HG02938 (cell line): ENCODE results near the gene ZFP3.
"Not testable (repeated sequence)": the region's sequence is repeated elsewhere in the genome, so short reads cannot be mapped to it uniquely, and the experiment has no call there.

Source experiments
- ATAC-seq: cut with Tn5 transposase; IDR thresholded peaks from one replicate; pipeline ENCODE4 v1.9.1; 2021; ENCODE audit warnings: mild to moderate bottlenecking, moderate library complexity; ENCODE audit not compliant: unreplicated experiment

Gene ZFP3

GRCh38 chr17:5137511-5138197, 59.4 kb downstream of the ZFP3 start:
- ATAC-seq: not testable (repeated sequence)

GRCh38 chr17:5138198-5138544, 59.9 kb downstream of the ZFP3 start:
- ATAC-seq: not testable (repeated sequence)

GRCh38 chr17:5138616-5139457, 60.6 kb downstream of the ZFP3 start:
- ATAC-seq: no peak

GRCh38 chr17:5139458-5139732, 61.1 kb downstream of the ZFP3 start:
- ATAC-seq: no peak

GRCh38 chr17:5142877-5143276, 64.6 kb downstream of the ZFP3 start:
- not testable (repeated sequence) for ATAC-seq
